Common myeloid progenitor, CD34-positive (primary cell): ENCODE measurements around the gene DUSP7.

Source experiments
- CTCF ChIA-PET: fragments of 350-600 bp; sonication (Branson Sonifier 250); formaldehyde crosslinking; loops from one replicate; lab custom pipeline; 2021; ENCODE audit warnings: antibody characterized with exemption; lab: Charles Lee
- POLR2A ChIA-PET: fragments of 350-600 bp; sonication (Branson Sonifier 250); formaldehyde crosslinking; loops from one replicate; lab custom pipeline; 2021; ENCODE audit warnings: antibody characterized with exemption; lab: Charles Lee
- DNase-seq, 3 donors: peaks; one replicate each; pipeline versions ENCODE4 v3.0.0 to v3.0.0-alpha.2; 2013
- H3K27ac ChIP-seq, 2 experiments: 1 replicate in 1 of 2; 2 replicates in 1 of 2; pipeline ENCODE4 v1.7.0; 2013; ENCODE audit warnings: inconsistent platforms in 2 of 2, low read length in 2 of 2, mild to moderate bottlenecking in 2 of 2, low read depth in 1 of 2, moderate library complexity in 1 of 2; ENCODE audit not compliant: severe bottlenecking in 2 of 2, insufficient read depth in 1 of 2, poor library complexity in 1 of 2
- H3K27me3 ChIP-seq, 5 experiments: replicated peaks in 2 of 5; 1 replicate in 3 of 5; 2 replicates in 2 of 5; pipeline versions ENCODE4 v1.6.1 to v1.7.0; 2013; ENCODE audit warnings: low read length in 4 of 5, mild to moderate bottlenecking in 2 of 5, moderate library complexity in 2 of 5, inconsistent platforms in 1 of 5; ENCODE audit not compliant: insufficient read depth in 5 of 5, control insufficient read depth in 4 of 5
- H3K36me3 ChIP-seq, 4 experiments: 1 replicate in 2 of 4; 2 replicates in 2 of 4; pipeline versions ENCODE4 v1.6.1 to v1.7.0; 2013; ENCODE audit warnings: low read length in 3 of 4, control low read depth in 1 of 4, mild to moderate bottlenecking in 1 of 4; ENCODE audit not compliant: control insufficient read depth in 4 of 4, insufficient read depth in 4 of 4
- H3K4me1 ChIP-seq, 4 experiments: 1 replicate in 3 of 4; 2 replicates in 1 of 4; pipeline versions ENCODE4 v1.6.1 to v1.7.1; 2013; ENCODE audit warnings: low read length in 3 of 4, mild to moderate bottlenecking in 3 of 4, control low read depth in 1 of 4, inconsistent platforms in 1 of 4, moderate library complexity in 1 of 4; ENCODE audit not compliant: control insufficient read depth in 4 of 4, insufficient read depth in 4 of 4; ENCODE audit errors: control extremely low read depth in 1 of 4
- H3K4me3 ChIP-seq, 7 experiments: 1 replicate in 4 of 7; 2 replicates in 3 of 7; pipeline versions ENCODE4 v1.5.1 to v1.7.0; 2013; ENCODE audit warnings: mild to moderate bottlenecking in 7 of 7, low read length in 6 of 7, moderate library complexity in 6 of 7, inconsistent platforms in 2 of 7, low read depth in 2 of 7, control low read depth in 1 of 7; ENCODE audit not compliant: insufficient read depth in 4 of 7, control insufficient read depth in 1 of 7; ENCODE audit errors: extremely low read depth in 1 of 7
- H3K9me3 ChIP-seq, 5 experiments: 1 replicate in 4 of 5; 2 replicates in 1 of 5; pipeline versions ENCODE4 v1.6.1 to v1.7.1; 2013; ENCODE audit warnings: low read length in 4 of 5, mild to moderate bottlenecking in 2 of 5, inconsistent platforms in 1 of 5, low read depth in 1 of 5, moderate library complexity in 1 of 5; ENCODE audit not compliant: control insufficient read depth in 4 of 5, insufficient read depth in 2 of 5; ENCODE audit errors: control extremely low read depth in 1 of 5
- WGBS: methylation state at CpG from one replicate; pipeline ENCODE4 v1.1.5; 2013; ENCODE audit not compliant: insufficient coverage; 5-methylcytosine and 5-hydroxymethylcytosine counted together

The DUSP7 gene

DNA sequence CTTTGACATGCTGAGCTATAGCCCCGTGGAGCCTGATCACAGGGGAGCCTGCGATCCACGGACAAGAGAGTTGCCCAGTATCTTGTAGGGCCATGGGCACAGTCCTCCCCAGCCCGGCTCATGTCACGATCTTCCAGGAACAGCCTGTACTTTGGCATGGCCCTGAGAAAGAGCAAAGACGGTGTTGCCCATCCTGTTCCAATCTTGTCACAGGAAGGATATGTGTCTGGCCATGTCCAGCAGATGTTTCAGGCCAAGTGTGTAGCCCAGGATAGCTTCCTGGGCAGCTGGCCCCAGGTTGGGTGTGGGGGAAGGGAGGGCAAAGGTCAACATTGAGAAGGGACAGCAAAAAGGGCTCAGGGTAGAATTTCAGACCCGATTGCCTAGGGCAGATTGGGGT is 43.7 kb downstream of the DUSP7 start:
- Histone ChIP-seq H3K27ac (no peak overlapping the region), H3K9me3 (no peaks in the 10 kb centered on the region), H3K4me3 (no peak overlapping the region), H3K27me3 (no peaks in the 10 kb centered on the region), H3K36me3 (no peaks in the 10 kb centered on the region), H3K4me1 (peaks cover 0 to 16% (median 6%) of the 10 kb centered on the region in 4 experiments)
- POLR2A ChIA-PET, result no interaction called here
- DNase-seq, result no peak
- CTCF ChIA-PET, result interaction anchor here (1.0 to 10.9 kb wide), 10 partner anchors 7 to 130 kb away, joined by 3 to 64 read pairs (median 6); no protein-coding TSS in a partner anchor
- WGBS, result 85% methylated on average over 7 of the region's 7 CpGs

DNA sequence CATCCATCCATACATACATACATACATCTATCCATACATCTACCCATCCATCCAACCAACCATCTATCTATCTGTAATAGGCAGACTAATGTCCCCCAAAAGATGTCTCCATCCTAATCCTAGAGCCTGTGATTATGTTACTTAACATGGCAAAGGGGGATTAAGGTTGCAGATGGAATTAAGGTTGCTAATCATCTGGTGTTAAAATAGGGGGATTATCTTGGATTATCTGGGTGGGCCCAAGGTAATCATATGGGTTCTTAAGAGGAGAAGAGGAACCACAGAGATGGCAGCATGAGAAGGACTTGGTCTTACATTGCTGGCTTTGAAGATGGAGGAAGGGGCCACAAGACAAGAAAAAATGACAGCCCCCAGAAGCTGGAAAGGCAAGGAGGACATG is 45.9 kb downstream of the DUSP7 start:
- Histone ChIP-seq H3K4me1 (peaks cover 0 to 28% (median 17%) of the 10 kb centered on the region in 4 experiments), H3K4me3 (no peak overlapping the region), H3K36me3 (no peaks in the 10 kb centered on the region), H3K27ac (no peak overlapping the region), H3K9me3 (no peaks in the 10 kb centered on the region), H3K27me3 (no peaks in the 10 kb centered on the region)
- no peak for DNase-seq
- POLR2A ChIA-PET, result no interaction called here
- CTCF ChIA-PET, result interaction anchor here (1.1 to 4.5 kb wide), 2 partner anchors 12 to 112 kb away, joined by 3 to 16 read pairs; no protein-coding TSS in a partner anchor

DNA sequence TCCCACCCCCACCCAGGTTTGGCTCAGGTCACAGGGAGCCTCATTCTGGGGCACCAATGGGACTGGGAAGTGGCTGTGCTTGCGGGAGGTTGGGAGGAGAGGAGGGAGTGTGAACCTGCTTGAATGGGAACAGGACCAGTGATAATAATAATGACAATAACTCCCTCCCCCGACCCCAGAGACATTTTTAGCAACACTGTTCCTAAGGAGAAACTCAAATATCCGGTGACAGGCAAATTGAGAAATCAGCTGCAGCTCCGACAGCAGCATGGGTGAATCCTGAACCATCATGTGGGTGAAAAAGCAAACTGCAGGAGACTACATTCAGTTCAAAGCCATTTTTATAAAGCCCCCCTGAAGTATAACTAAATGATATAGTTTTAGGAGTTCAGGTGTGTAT is 49.1 kb downstream of the DUSP7 start:
- POLR2A ChIA-PET, result no interaction called here
- H3K27me3 ChIP-seq, result no peaks in the 10 kb centered on the region
- 100% methylated on average over 2 of the region's 4 CpGs for WGBS
- no peaks in the 10 kb centered on the region for H3K9me3 ChIP-seq
- H3K4me3 ChIP-seq, result no peak overlapping the region
- no peaks in the 10 kb centered on the region for H3K36me3 ChIP-seq
- no peak overlapping the region for H3K27ac ChIP-seq
- H3K4me1 ChIP-seq, result peaks cover 0 to 26% (median 15%) of the 10 kb centered on the region in 4 experiments
- CTCF ChIA-PET, result interaction anchor here (0.7 to 9.0 kb wide), 8 partner anchors 10 to 397 kb away, joined by 3 to 169 read pairs (median 6); partner anchors contain the start of gene DUSP7
- DNase-seq, result no peak

DNA sequence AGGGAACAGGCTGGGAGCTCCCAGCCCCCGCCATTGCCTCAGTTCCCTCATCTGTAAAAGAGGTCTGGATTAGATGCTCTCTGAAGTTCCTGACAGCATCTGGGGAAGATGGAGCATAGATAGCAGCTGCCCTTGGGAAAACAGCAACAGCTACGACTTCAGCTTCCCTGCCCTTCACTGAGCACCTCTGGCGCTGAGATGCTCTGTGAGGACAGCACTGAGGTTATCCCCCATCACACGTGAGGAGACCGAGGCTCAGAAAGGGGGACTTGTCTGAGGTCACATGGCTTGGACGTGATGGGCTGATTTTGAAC is 49.6 kb downstream of the DUSP7 start:
- H3K36me3 ChIP-seq, result no peaks in the 10 kb centered on the region
- H3K4me3 ChIP-seq, result no peak overlapping the region
- no peak overlapping the region for H3K27ac ChIP-seq
- no peak for DNase-seq
- ChIA-PET CTCF (interaction anchor here (1.9 to 9.0 kb wide), 5 partner anchors 10 to 137 kb away, joined by 6 to 169 read pairs (median 10); partner anchors contain the start of gene DUSP7), POLR2A (no interaction called here)
- no peaks in the 10 kb centered on the region for H3K27me3 ChIP-seq
- peaks cover 0 to 27% (median 17%) of the 10 kb centered on the region in 4 experiments for H3K4me1 ChIP-seq
- 96% methylated on average over 6 of the region's 6 CpGs for WGBS
- H3K9me3 ChIP-seq, result no peaks in the 10 kb centered on the region

DNA sequence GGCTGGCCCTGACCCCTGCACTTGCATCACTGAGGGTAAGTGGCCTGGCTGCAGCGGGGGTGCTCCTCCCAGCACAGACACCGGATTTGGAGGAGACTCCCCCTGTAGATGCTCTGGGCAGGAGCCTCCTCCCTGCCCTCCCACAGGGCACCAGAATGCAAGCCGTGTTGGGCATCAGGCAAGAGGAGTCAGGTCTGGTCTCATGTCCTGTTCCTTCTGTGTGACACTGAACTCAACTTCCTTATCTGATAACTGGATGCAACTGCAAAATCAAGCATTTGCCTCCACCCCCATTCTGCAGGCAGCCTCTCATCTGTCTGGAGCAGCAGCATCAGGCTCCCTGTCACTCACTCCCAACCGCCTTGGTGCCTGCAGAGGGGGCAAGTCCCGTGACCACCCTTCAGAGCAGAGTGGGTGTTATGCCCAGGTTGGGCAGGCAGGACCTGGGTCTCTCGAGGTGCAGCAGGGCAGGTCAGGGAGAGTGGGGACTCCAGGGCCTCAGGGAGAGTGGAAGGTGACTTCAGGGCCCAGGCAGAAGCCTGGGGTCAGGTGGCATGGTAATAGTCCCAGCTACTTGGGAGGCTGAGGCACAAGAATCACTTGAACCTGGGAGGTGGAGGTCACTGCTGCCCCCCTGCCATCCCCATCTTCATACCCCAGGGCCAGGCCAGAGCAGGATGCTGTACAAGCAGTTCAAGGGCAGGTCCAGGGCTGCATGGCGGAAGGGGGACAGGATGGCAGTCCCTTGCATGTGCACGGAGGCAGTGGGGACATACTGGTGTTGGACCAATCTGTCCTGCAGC is 50.2 kb downstream of the DUSP7 start:
- CTCF ChIA-PET, result interaction anchor here (1.9 to 9.0 kb wide), 8 partner anchors 11 to 137 kb away, joined by 6 to 169 read pairs (median 31); partner anchors contain the start of gene DUSP7
- no peaks in the 10 kb centered on the region for H3K9me3 ChIP-seq
- peaks cover 0 to 32% (median 20%) of the 10 kb centered on the region in 4 experiments for H3K4me1 ChIP-seq
- H3K27ac ChIP-seq, result no peak overlapping the region
- POLR2A ChIA-PET, result no interaction called here
- DNase-seq, result peak in 2 of 3 donors; percentile 41 to 45
- H3K36me3 ChIP-seq, result no peaks in the 10 kb centered on the region
- H3K27me3 ChIP-seq, result no peaks in the 10 kb centered on the region
- 47% methylated on average over 8 of the region's 8 CpGs for WGBS
- H3K4me3 ChIP-seq, result peak overlapping the region in 1 of 7 experiments; percentile 36

DNA sequence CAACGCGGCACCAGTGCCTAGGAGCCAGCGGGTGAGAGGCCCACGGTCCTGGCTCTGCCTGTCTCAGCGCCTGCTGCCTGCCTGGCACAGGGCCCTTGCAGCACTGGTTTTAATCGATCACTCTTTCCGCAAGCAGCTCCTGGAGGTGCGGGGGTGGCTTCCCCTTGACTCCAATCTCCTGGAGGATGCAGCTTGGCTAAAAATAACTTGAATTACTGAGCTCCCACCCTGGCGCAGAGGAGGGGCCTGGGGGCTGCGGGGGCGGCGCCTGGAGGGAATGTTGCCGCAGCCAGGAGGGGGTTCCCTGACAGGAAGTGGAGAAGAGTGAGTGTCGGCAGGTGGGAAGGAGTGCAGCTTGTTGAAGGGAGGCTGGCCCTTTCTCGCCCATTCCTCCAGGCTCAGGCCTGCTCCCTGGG is 50.8 kb downstream of the DUSP7 start:
- H3K27ac ChIP-seq, result no peak overlapping the region
- H3K27me3 ChIP-seq, result no peaks in the 10 kb centered on the region
- H3K4me1 ChIP-seq, result peaks cover 0 to 32% (median 20%) of the 10 kb centered on the region in 4 experiments
- peak in 1 of 3 donors; percentile 23 for DNase-seq
- ChIA-PET POLR2A (no interaction called here), CTCF (interaction anchor here (0.7 to 9.0 kb wide), 7 partner anchors 12 to 138 kb away, joined by 3 to 169 read pairs (median 50); no protein-coding TSS in a partner anchor)
- H3K36me3 ChIP-seq, result no peaks in the 10 kb centered on the region
- peak overlapping the region in 2 of 7 experiments; percentile 13 to 36 for H3K4me3 ChIP-seq
- no peaks in the 10 kb centered on the region for H3K9me3 ChIP-seq
- 14% methylated on average over 15 of the region's 15 CpGs for WGBS

DNA sequence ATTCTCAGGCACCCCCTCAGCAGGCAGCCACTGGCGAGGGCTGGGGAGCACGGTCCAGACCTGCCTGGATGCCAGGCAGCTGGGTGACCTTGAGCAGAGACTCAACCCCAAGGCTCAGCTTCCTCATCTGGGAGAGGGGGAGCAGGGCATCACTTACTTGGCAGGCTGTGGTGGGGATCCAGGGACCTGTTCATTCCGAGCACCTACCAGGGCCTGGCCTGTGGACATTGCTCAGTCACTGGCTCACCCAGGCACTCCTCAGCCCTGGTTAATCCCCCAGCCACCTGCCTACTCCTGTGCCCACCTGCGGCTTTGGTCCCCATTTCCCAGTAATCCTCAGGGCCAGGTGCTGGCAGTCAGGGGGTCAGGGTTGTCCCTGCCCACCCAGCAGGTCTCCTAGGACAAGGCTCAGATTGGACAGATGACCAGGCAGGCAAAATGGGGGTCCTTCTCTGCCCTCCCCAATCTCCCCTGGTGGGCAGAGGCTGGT is 51.4 kb downstream of the DUSP7 start:
- H3K27me3 ChIP-seq, result no peaks in the 10 kb centered on the region
- H3K4me1 ChIP-seq, result peaks cover 0 to 32% (median 20%) of the 10 kb centered on the region in 4 experiments
- no peaks in the 10 kb centered on the region for H3K36me3 ChIP-seq
- DNase-seq, result no peak
- POLR2A ChIA-PET, result no interaction called here
- no peak overlapping the region for H3K27ac ChIP-seq
- H3K4me3 ChIP-seq, result no peak overlapping the region
- 100% methylated on average over 2 of the region's 4 CpGs for WGBS
- CTCF ChIA-PET, result interaction anchor here (0.7 to 9.0 kb wide), 7 partner anchors 12 to 145 kb away, joined by 3 to 169 read pairs (median 50); no protein-coding TSS in a partner anchor
- H3K9me3 ChIP-seq, result no peaks in the 10 kb centered on the region
